GM19023 (cell line): Measurements from ENCODE around the gene RAVER2.
"Not testable (repeated sequence)": the region's sequence is repeated elsewhere in the genome, so short reads cannot be mapped to it uniquely, and the experiment has no call there.

Experiments used
- ATAC-seq: cut with Tn5 transposase; IDR thresholded peaks from one replicate; pipeline ENCODE4 v1.9.1; 2021; ENCODE audit warnings: mild to moderate bottlenecking, moderate library complexity; ENCODE audit not compliant: unreplicated experiment

Gene RAVER2

GRCh38 chr1:64801851-64802523 lies 57.1 kb downstream of the RAVER2 start:
- ATAC-seq: no peak

DNA sequence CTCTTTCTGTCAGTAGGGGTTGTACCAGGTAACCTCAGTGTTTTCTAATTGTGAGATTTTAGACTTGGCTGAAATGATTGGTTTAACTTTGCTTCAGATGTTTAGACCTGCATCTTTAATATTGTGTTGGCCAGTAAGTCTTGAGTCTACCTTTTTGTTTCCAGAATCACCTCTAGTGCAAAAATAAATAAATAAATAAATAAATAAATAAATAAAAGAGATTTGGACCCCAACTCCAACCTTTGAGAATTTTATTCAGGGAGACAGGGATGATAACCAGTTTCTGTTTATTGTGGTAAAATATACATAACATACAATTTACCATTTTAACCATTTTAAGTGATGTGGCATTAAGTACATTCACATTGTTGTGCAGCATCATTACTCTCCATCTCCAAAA lies 64.4 kb downstream of the RAVER2 start:
- no peak for ATAC-seq

DNA sequence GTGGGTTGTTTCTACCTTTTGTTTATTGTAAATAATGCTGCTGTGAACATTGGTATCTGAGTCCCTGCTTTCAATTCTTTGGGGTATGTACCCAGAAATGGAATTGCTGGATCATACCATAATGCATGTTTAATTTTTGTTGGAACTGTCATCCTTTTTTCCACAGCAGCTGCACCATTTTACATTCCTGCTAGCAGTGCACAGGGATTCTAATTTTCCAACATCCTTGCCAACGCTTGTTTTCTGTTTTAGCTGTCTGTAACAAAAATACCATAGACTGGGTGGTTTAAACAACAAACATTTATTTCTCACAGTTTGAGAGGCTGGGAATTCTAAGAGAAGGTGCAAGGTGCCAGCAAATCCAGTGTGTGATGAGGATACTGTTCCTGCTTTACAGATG lies 65.1 kb downstream of the RAVER2 start:
- ATAC-seq: no peak

DNA sequence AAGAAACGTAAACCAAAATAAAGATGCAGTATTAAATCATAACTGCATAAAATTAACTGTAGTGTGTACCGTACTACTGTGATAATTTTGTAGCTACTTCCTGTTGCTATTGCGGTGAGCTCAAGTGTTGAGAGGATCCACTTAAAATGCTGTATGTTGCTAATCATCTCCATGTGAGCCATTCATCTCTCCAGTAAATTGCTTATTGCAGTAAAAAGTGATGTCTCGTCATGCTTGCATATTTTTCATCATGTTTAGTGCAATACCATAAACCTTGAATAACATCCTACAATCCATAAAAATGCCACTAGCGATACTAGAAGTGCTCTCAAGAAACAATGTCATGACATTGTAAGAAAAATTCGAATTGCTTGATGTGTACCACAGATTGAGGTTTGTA lies 66.3 kb downstream of the RAVER2 start:
- no peak for ATAC-seq

DNA sequence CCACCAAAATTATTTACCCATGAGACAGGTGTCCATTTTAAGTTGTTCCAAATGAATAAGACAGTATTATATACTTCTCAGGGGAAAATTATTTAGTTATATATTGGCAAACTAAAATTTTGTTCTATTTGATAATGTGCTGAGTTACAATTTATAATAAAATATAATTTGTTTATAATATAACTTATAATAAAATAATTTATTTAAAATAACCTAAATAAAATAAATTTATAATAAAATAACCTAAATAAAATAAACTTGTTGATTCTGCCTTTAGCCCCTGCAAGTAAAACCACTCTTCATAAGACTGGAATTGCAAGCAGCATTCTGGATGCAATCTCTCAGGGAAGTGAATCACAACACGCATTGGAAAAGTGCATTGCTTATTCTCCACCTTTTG lies 69.6 kb downstream of the RAVER2 start:
- ATAC-seq: no peak

- not testable (repeated sequence) for ATAC-seq
Observed at GRCh38 chr1:64817364-64817763, 72.5 kb downstream of the RAVER2 start.

DNA sequence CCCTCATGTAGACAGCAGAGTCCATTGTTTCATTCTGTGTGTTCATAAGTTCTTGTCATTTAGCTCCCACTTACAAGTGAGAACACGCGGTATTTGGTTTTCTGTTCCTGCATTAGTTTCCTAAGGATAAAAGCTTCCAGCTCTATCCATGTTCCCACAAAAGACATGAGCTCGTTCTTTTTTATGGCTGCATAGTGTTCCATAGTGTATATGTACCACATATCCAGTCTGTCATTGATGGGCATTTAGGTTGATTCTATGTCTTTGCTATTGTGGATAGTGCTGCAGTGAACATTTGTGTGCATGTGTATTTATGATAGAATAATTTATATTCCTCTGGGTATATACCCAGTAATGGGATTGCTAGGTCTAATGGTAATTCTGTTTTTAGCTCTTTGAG lies 75.7 kb downstream of the RAVER2 start:
- ATAC-seq: not testable (repeated sequence)

DNA sequence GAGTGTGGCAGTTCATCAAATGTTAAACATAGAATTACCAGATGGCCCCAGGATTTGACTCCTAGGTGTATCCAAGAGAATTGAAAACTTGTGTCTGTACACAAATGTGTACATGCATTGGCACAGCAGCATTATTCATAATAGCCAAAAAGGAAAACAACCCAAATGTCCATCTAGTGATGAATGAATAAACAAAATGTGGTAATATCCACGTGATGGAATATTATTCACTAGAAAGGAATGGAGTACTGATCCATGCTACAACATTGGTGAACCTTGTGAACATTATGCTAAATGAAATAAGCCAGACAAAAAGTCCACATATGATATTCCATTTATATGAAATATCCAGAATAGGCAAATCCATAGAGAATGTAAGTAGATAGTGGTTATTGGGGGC lies 77.7 kb downstream of the RAVER2 start:
- ATAC-seq: no peak

GRCh38 chr1:64823691-64824476 lies 79.0 kb downstream of the RAVER2 start:
- ATAC-seq: no peak

DNA sequence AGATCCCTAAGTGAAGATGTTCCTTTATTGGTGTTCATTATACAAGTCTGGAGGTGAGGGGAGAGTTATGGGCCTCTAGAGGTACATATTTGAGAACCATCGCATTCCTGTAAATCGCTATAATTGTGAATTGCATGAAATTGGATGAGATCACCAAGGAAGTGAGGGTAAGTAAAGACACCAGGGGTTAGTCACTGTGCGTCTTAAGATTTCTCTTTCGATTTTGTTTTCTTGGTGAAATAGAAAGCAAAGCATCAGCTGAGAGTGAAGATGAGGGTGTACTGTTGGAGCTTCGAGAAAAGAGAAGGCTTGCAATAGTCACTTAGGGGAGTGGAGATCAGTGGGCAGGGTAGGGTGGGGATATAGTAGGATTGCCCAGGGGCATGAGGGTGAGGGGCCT lies 82.1 kb downstream of the RAVER2 start:
- no peak for ATAC-seq

- ATAC-seq: no peak
Observed at GRCh38 chr1:64828829-64829228, 84.0 kb downstream of the RAVER2 start.

DNA sequence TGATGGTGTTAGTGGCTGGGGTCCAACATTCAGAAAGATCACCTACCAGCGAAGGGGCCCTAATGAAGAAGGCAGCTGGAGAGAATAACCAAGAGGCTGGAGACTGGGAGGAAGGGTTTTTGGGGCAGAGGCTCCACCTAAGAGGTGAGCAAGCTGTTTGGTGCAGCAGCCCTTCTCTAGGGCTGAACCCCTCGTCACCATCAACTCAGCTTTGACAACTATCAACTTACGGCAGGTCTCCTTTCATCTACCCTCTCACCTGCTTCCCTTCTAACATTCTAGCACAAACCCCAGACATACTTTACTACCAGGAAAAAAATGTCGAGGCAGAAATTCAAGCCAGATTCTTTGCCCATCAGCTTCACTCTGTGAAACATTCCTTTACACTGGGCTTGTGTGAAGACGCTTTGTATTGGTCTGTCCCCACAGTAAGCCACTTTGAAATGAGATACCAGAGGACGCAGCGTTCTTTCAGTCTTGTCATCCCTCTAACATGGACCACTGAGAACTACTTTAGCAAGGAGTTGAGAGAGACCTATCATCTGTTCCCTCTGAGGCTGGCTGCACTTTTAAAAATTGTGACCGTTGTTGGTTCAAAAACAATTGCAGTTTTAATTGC lies 84.6 kb downstream of the RAVER2 start:
- ATAC-seq: no peak

DNA sequence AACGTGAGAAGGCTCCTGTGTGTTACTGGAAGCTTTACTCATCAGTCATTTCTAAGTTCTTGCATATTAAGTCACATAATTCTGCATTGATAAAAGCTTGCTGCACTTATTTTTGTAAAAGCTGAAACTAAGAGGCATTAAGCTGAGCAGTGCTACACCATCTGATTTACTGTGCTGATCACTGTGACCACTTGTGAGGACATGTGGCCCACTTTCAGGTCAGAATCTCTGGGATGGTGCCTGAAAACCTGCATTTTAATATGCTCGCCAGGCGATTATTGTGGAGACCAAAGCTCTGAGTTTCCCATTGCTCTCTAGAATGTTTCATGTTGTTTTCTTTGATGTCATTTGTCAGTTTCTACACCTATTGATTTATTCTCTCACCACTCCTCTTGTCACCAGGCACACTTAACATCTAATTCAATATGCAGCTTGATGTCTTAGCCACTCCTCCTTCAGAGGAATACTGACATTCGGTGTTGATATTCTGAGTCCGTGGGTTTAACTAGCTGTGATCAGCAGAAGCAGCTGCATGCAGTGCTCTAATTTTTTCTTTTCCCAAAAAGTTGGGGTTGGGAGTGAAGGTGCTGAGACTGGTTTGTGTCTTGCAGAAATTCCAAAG lies 85.3 kb downstream of the RAVER2 start:
- ATAC-seq: no peak

DNA sequence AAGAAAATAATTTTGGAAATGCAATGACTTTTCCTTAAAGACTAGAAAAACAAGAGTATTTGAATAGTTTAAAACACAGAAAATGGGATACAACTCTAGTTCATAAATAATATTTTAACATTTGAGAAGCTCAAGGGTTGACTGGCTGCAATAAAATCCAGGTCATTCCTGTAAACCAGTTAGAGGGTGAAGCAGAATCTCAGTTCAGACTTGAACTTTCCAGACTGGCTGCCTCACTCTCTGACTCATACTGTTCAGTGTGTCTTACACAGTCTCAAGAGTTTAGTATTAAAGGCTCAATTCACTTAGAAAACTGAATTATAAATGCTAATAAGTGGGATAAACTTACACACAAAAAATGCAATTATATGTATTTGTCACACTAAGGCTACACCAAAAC lies 89.9 kb downstream of the RAVER2 start:
- no peak for ATAC-seq

GRCh38 chr1:64836802-64837201 lies 91.9 kb downstream of the RAVER2 start:
- ATAC-seq: no peak

GRCh38 chr1:64838486-64838885 lies 93.6 kb downstream of the RAVER2 start:
- no peak for ATAC-seq

DNA sequence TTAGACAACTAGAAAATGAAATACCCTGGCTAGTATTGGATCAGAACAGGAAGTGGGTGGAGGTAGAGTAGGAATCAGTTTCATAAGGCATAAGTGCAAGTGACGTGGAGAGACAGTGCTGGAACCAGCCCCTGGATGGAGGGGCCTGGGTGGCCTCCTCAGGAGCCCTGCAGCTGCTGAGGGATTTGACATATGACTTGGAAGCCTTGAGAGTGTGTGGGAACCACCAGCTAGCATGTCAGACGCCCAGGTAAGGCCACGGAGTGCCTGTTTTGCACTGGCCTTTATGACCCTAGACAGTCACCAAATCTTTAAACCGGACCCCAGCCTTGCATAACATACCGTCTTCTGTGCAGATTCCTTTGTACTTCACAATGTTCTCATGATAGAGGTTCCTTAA lies 94.4 kb downstream of the RAVER2 start:
- ATAC-seq: no peak

GRCh38 chr1:64839732-64840405 lies 95.0 kb downstream of the RAVER2 start:
- ATAC-seq: no peak

DNA sequence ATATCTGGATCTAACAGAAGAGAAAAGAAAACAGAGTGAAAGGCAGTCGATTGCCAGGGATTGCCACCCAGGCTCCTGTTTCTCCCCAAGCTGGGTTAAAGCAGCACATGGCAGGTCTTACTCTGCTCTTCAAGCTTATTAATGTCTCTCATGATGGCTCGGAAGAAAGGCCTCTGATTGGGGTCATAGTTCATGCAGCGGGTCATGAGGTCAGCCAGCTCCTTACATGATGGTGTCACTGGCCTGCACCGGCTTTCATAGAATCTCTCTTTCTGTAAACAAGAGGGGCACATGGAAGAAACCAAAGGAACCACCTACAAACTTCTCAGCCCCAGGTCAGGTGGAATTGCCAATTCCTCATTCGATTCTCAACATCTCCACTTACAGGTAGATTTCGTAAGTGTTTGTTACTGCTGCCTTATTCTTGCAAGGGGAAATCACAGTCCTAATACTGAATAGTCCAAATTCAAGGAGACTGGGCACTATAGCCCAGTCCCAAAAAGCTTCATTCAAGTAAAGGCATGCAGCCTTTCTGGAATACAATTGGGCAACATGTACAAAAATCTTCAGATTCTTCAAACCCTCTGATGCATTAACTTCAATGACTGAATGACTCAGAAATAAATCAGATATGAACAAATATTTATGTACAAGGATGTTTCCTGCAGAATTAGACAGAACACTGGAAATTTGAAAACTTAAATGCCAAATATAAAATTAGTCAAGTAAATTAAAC lies 96.6 kb downstream of the RAVER2 start:
- ATAC-seq: no peak

- ATAC-seq: no peak
Observed at GRCh38 chr1:64842224-64842623, 97.3 kb downstream of the RAVER2 start.
